A673 (cell line): Measurements from ENCODE around the gene GABRG3.

Experiments used
- CTCF ChIP-seq: fragments of 300-800, 200-600 bp; sonication (generic); conservative IDR thresholded peaks from 2 replicates; pipeline ENCODE4 v1.5.1; 2017; ENCODE audit warnings: low read depth, mild to moderate bottlenecking, antibody characterized with exemption, low read length, moderate library complexity, mixed read lengths
- EZH2 ChIP-seq: fragments of 200-600 bp; sonication (generic); IDR thresholded peaks from 2 replicates; pipeline ENCODE4 v1.6.1; 2017; ENCODE audit warnings: borderline replicate concordance, low read depth, mild to moderate bottlenecking, mixed read lengths, antibody characterized with exemption, low read length; ENCODE audit not compliant: poor library complexity, severe bottlenecking

GRCh38 chr15:27573805-27574485 is 603.0 kb downstream of the GABRG3 start:
- TF ChIP-seq CTCF (no peak), EZH2 (no peak)
